K562 (cell line): ENCODE results near the gene PDIA2. TPM values are rescaled to one million over a fixed set of nuclear protein-coding genes. Genes with fewer than 3 reads are reported as not detected.

Experiments
- CBFA2T2 ChIP-seq: fragments of 450-650 bp; conservative IDR thresholded peaks from 2 replicates; pipeline ENCODE4 v1.6.1; 2017; ENCODE audit warnings: mild to moderate bottlenecking
- ELF4 ChIP-seq: fragments of 450-650 bp; formaldehyde crosslinking; IDR thresholded peaks from 2 replicates; pipeline ENCODE4 v1.4.0; 2022; ENCODE audit warnings: missing genetic modification characterization
- FOXO4 ChIP-seq: fragments of 450-650 bp; formaldehyde crosslinking; IDR thresholded peaks from 2 replicates; pipeline ENCODE4 v1.4.0; 2020; ENCODE audit warnings: mild to moderate bottlenecking, moderate library complexity
- HDAC3 ChIP-seq: fragments of 450-650 bp; IDR thresholded peaks from 2 replicates; pipeline ENCODE4 v1.6.1; 2018; ENCODE audit warnings: borderline replicate concordance, mild to moderate bottlenecking, moderate library complexity; ENCODE audit not compliant: partially characterized antibody
- MAFG ChIP-seq: fragments of 450-650 bp; conservative IDR thresholded peaks from 2 replicates; pipeline ENCODE4 v1.6.1; 2016; ENCODE audit warnings: missing genetic modification characterization, missing compliant biosample characterization
- MAZ ChIP-seq, 2 experiments: fragments of 450-650 bp in 1 of 2; sonication (generic) in 1 of 2; formaldehyde crosslinking; IDR thresholded peaks in 1 of 2; conservative IDR thresholded peaks in 1 of 2; 2 replicates each; pipeline versions ENCODE4 v1.4.0 to v1.5.0; 2020; ENCODE audit warnings: mild to moderate bottlenecking in 1 of 2, missing genetic modification reagents in 1 of 2
- NCOA2 ChIP-seq, 2 experiments: fragments of 450-650 bp; IDR thresholded peaks; 2 replicates each; pipeline ENCODE4 v1.6.1; 2018; ENCODE audit warnings: mild to moderate bottlenecking in 2 of 2, moderate library complexity in 1 of 2; ENCODE audit not compliant: partially characterized antibody in 2 of 2
- NCOA6 ChIP-seq: fragments of 450-650 bp; IDR thresholded peaks from 2 replicates; pipeline ENCODE4 v1.6.1; 2017; ENCODE audit warnings: mild to moderate bottlenecking
- NFATC3 ChIP-seq: fragments of 450-650 bp; IDR thresholded peaks from 2 replicates; pipeline ENCODE4 v1.6.1; 2017; ENCODE audit warnings: mild to moderate bottlenecking
- PHTF2 ChIP-seq: fragments of 250-450 bp; sonication (Bioruptor Pico); IDR thresholded peaks from 2 replicates; pipeline ENCODE4 v1.5.0; 2021; ENCODE audit warnings: mild to moderate bottlenecking
- TRIM25 ChIP-seq: fragments of 450-650 bp; IDR thresholded peaks from 2 replicates; pipeline ENCODE4 v1.7.0; 2016; ENCODE audit warnings: borderline replicate concordance
- YBX1 ChIP-seq: fragments of 450-650 bp; IDR thresholded peaks from 2 replicates; pipeline ENCODE4 v1.7.1; 2016; ENCODE audit warnings: mild to moderate bottlenecking
- ZBTB49 ChIP-seq: sonication (generic); formaldehyde crosslinking; IDR thresholded peaks from 2 replicates; pipeline ENCODE4 v1.8.0; 2022; ENCODE audit warnings: missing genetic modification reagents, mild to moderate bottlenecking, borderline replicate concordance
- ZBTB7A ChIP-seq: IDR thresholded peaks from 2 replicates; pipeline ENCODE4 v1.6.1; 2011; ENCODE audit warnings: low read depth, mild to moderate bottlenecking, low read length, moderate library complexity, borderline replicate concordance; ENCODE audit not compliant: control insufficient read depth
- ZNF655 ChIP-seq: fragments of 250-450 bp; sonication (Bioruptor Pico); IDR thresholded peaks from 2 replicates; pipeline ENCODE4 v1.5.0; 2021
- ZNF668 ChIP-seq: fragments of 250-450 bp; sonication (Bioruptor Pico); IDR thresholded peaks from 2 replicates; pipeline ENCODE4 v1.8.0; 2022; ENCODE audit warnings: mild to moderate bottlenecking, inconsistent platforms
- ZNF75A ChIP-seq: fragments of 450-650 bp; formaldehyde crosslinking; IDR thresholded peaks from 2 replicates; pipeline ENCODE4 v1.4.0; 2020; ENCODE audit warnings: mild to moderate bottlenecking
- ZNF764 ChIP-seq: fragments of 250-450 bp; sonication (Bioruptor Pico); IDR thresholded peaks from 2 replicates; pipeline ENCODE4 v1.4.0; 2020; ENCODE audit warnings: low read depth, mild to moderate bottlenecking, moderate library complexity
- ZNF79 ChIP-seq: fragments of 250-450 bp; sonication (Bioruptor Pico); IDR thresholded peaks from 2 replicates; pipeline ENCODE4 v1.4.0; 2020; ENCODE audit warnings: low read depth, mild to moderate bottlenecking, moderate library complexity
- ZSCAN29 ChIP-seq: fragments of 450-650 bp; IDR thresholded peaks from 2 replicates; pipeline ENCODE4 v1.6.1; 2017
- polyA plus RNA-seq, 8 experiments: library from polyadenylated mRNA; depleted of rRNA in 4 of 8; stranded (reverse) in 5 of 8; unstranded in 3 of 8; fragments of >200 nt; fragmentation: Nextera tagmentation in 2 of 8; fragmentation: Illumina TruSeq in 1 of 8; extraction: Ambion mirVana in 2 of 8; extraction: Trizol in 1 of 8; gene quantifications; 2 replicates each; pipeline versions ENCODE4 v1.2.1 to v1.2.3, GENCODE V29; 2011 to 2014; ENCODE audit warnings: inconsistent platforms in 1 of 8, missing spikeins in 1 of 8
- total RNA-seq, 7 experiments: library from RNA; depleted of rRNA in 6 of 7; stranded (reverse); fragments of >200 nt in 6 of 7; fragmentation: Illumina TruSeq in 2 of 7; extraction: Trizol in 2 of 7; gene quantifications; 2 replicates each; pipeline versions ENCODE4 v1.2.1 to v1.2.3, GENCODE V29; 2011 to 2021; ENCODE audit warnings: low replicate concordance in 1 of 7

The PDIA2 gene
- total and polyA plus RNA-seq, 9 of the 15 experiments (the other 6 are each of a cell fraction or from before 2014, with no cell fraction given) = 0.13 to 0.92 (median 0.23) TPM; not detected in 4

- no peak for TF ChIP-seq TRIM25
- TF ChIP-seq ELF4 (CRISPR knock-in tag) = peak; percentile 85
- no peak for TF ChIP-seq PHTF2 (CRISPR knock-in tag)
- no peak for TF ChIP-seq ZNF75A (CRISPR knock-in tag)
- no peak for TF ChIP-seq ZNF668 (CRISPR knock-in tag)
- peak; percentile 85 to 95 for TF ChIP-seq MAZ (CRISPR knock-in tag; conservative IDR thresholded peaks at IDR 0.05 in 1 of 2, IDR thresholded peaks at IDR 0.05 in 1 of 2)
- no peak for TF ChIP-seq NCOA6
- no peak for TF ChIP-seq YBX1
- TF ChIP-seq ZNF79 (CRISPR knock-in tag) = no peak
- TF ChIP-seq FOXO4 (CRISPR knock-in tag) = no peak
- TF ChIP-seq ZBTB7A = peak; percentile 84
- TF ChIP-seq CBFA2T2 = no peak
- TF ChIP-seq MAFG (tag) = no peak
- no peak for TF ChIP-seq NCOA2 (IDR thresholded peaks at IDR 0.05; ENCODE audit: partially characterized antibody in 2 of 2)
- no peak for TF ChIP-seq HDAC3
- no peak for TF ChIP-seq ZNF764 (CRISPR knock-in tag)
- TF ChIP-seq ZSCAN29 = peak; percentile 73; the same call in 1 of the 2 replicates
- no peak for TF ChIP-seq ZBTB49 (CRISPR knock-in tag)
- no peak for TF ChIP-seq NFATC3
- no peak for TF ChIP-seq ZNF655 (CRISPR knock-in tag)
Measured at GRCh38 chr16:234468-235305, 48.3 kb upstream of the PDIA2 start, which contains the start of gene FAM234A (continued).
